GM12878 (cell line): Measurements from ENCODE around the gene ELMOD2. TPM values are rescaled to one million over a fixed set of nuclear protein-coding genes. Genes with fewer than 3 reads are reported as not detected.

Experiments used
- ASH2L ChIP-seq: fragments of 300-600, 200-600 bp; sonication (generic); IDR thresholded peaks from 2 replicates; pipeline ENCODE4 v1.6.1; 2017; ENCODE audit warnings: low read depth, mild to moderate bottlenecking, borderline replicate concordance
- ATF7 ChIP-seq: fragments of 450-650 bp; IDR thresholded peaks from 2 replicates; pipeline ENCODE4 v1.6.1; 2016; ENCODE audit warnings: low read depth, mild to moderate bottlenecking
- DPF2 ChIP-seq: fragments of 450-650 bp; IDR thresholded peaks from 2 replicates; pipeline ENCODE4 v1.6.1; 2017; ENCODE audit warnings: mild to moderate bottlenecking
- JUNB ChIP-seq: IDR thresholded peaks from 2 replicates; pipeline ENCODE4 v1.6.1; 2016; ENCODE audit warnings: antibody characterized with exemption, mild to moderate bottlenecking
- LARP7 ChIP-seq: fragments of 450-650 bp; IDR thresholded peaks from 2 replicates; pipeline ENCODE4 v1.6.1; 2017; ENCODE audit warnings: mild to moderate bottlenecking
- NBN ChIP-seq: fragments of 450-650 bp; IDR thresholded peaks from 2 replicates; pipeline ENCODE4 v1.6.1; 2016
- NFYA ChIP-seq: IDR thresholded peaks from 2 replicates; pipeline ENCODE4 v1.6.1; 2011; ENCODE audit warnings: low read depth, mild to moderate bottlenecking, low read length, improper control_type of control experiment, borderline replicate concordance
- PAX5 ChIP-seq: IDR thresholded peaks from 2 replicates; pipeline ENCODE4 v1.6.1; 2011; ENCODE audit warnings: low read depth, low read length, borderline replicate concordance
- RCOR1 ChIP-seq: conservative IDR thresholded peaks from 2 replicates; pipeline ENCODE4 v1.6.1; 2012; ENCODE audit warnings: low read depth, low read length, improper control_type of control experiment
- TBL1XR1 ChIP-seq: IDR thresholded peaks from 2 replicates; pipeline ENCODE4 v1.6.1; 2012; ENCODE audit warnings: low read depth, low read length, improper control_type of control experiment
- YBX1 ChIP-seq: fragments of 450-650 bp; IDR thresholded peaks from 2 replicates; pipeline ENCODE4 v1.6.1; 2016; ENCODE audit warnings: antibody characterized with exemption
- ZBED1 ChIP-seq: IDR thresholded peaks from 2 replicates; pipeline ENCODE4 v1.6.1; 2016; ENCODE audit warnings: borderline replicate concordance
- ZNF207 ChIP-seq: fragments of 450-650 bp; IDR thresholded peaks from 2 replicates; pipeline ENCODE4 v1.6.1; 2014; ENCODE audit warnings: antibody characterized with exemption, mild to moderate bottlenecking, borderline replicate concordance
- polyA plus RNA-seq, 11 experiments: library from polyadenylated mRNA; depleted of rRNA in 4 of 11; unstranded in 6 of 11; stranded (reverse) in 5 of 11; fragments of >200 nt; fragmentation: Nextera tagmentation in 4 of 11; fragmentation: Illumina TruSeq in 1 of 11; extraction: Ambion mirVana in 4 of 11; extraction: Trizol in 1 of 11; gene quantifications; 1 replicate in 1 of 11; 2 replicates in 10 of 11; pipeline versions ENCODE4 v1.2.1 to v1.2.3, GENCODE V29; 2011 to 2016; ENCODE audit warnings: inconsistent platforms in 2 of 11, missing spikeins in 2 of 11, low read depth in 1 of 11
- total RNA-seq, 4 experiments: library from RNA; depleted of rRNA in 3 of 4; stranded (reverse); fragments of >200 nt in 3 of 4; fragmentation: Illumina TruSeq in 1 of 4; extraction: Trizol in 1 of 4; gene quantifications; 2 replicates each; pipeline versions ENCODE4 v1.2.1 to v1.2.3, GENCODE V29; 2013 to 2021
- TF ChIP-seq, protein P1 (sequence below), 3 experiments: IDR thresholded peaks in 2 of 3; conservative IDR thresholded peaks in 1 of 3; 2 replicates each; pipeline ENCODE4 v1.5.1; 2011; ENCODE audit warnings: low read depth in 3 of 3, low read length in 3 of 3, mild to moderate bottlenecking in 3 of 3, control low read depth in 2 of 3, moderate library complexity in 2 of 3, inconsistent platforms in 1 of 3, mixed read lengths in 1 of 3; ENCODE audit not compliant: control insufficient read depth in 2 of 3, insufficient read depth in 1 of 3; ENCODE audit errors: extremely low read depth in 1 of 3
- TF ChIP-seq, protein P2 (sequence below): fragments of 450-650 bp; formaldehyde crosslinking; IDR thresholded peaks from 2 replicates; pipeline ENCODE4 v1.5.0; 2022; ENCODE audit warnings: mild to moderate bottlenecking, missing genetic modification characterization
- TF ChIP-seq, protein P3 (sequence below): fragments of 450-650 bp; IDR thresholded peaks from 2 replicates; pipeline ENCODE4 v1.6.1; 2017; ENCODE audit warnings: borderline replicate concordance
- TF ChIP-seq, protein P4 (sequence below): fragments of 450-650 bp; IDR thresholded peaks from 2 replicates; pipeline ENCODE4 v1.6.1; 2018; ENCODE audit warnings: borderline replicate concordance, mild to moderate bottlenecking; ENCODE audit not compliant: partially characterized antibody
- TF ChIP-seq, protein P5 (sequence below): fragments of 150-350 bp; IDR thresholded peaks from 2 replicates; pipeline ENCODE4 v1.6.1; 2016; ENCODE audit warnings: low read depth, low read length

ELMOD2 gene
- total and polyA plus RNA-seq, 10 of the 15 experiments (the other 5 are each of a cell fraction or from before 2014, with no cell fraction given) = 6.5 to 16.7 (median 12.7) TPM

DNA sequence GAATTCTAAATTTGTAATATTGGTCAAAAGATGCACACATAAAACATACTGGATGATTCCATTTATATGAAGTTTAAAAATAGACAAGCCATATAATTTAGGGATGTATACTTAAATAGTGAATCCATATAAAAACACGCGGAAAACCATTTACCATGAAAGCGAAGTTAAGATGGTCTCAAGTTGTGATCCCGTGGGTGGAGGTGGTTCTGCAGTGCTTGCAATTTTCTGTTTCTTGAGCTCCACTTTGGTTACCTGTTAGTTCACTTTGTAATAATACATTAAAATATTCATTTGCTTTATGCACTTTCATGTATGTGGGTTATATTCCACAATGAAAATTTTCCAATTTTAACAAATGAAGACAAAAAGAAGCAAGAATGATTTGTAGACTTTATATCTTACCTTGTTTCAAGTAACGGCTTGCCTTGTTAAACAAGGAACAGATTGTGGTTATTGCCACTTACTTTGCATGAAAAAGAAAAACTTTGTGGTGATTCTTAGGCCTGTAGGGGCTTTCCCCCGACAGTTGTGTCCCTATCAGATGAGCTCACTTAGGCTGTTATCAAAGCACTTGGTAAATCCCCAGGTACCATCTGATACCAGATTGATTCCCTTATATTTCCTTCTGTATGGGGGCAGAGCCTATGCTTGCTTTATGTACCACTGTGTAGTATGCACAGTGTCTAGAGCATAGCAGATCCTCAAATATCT is 32.6 kb downstream of the ELMOD2 start (continued):
- TF ChIP-seq NFYA (no peak), JUNB (peak; percentile 44), LARP7 (no peak), TBL1XR1 (peak; percentile 27; the same call in 1 of the 2 replicates), ATF7 (peak; percentile 87), ZBED1 (peak; percentile 64), RCOR1 (no peak), DPF2 (0 out of 2 replicates have a peak, but pooled peaks have one; percentile 31), ZNF207 (no peak), YBX1 (no peak), PAX5 (peak; percentile 56; the same call in 1 of the 2 replicates), ASH2L (no peak), NBN (no peak)
- TF ChIP-seq, protein P1, sequence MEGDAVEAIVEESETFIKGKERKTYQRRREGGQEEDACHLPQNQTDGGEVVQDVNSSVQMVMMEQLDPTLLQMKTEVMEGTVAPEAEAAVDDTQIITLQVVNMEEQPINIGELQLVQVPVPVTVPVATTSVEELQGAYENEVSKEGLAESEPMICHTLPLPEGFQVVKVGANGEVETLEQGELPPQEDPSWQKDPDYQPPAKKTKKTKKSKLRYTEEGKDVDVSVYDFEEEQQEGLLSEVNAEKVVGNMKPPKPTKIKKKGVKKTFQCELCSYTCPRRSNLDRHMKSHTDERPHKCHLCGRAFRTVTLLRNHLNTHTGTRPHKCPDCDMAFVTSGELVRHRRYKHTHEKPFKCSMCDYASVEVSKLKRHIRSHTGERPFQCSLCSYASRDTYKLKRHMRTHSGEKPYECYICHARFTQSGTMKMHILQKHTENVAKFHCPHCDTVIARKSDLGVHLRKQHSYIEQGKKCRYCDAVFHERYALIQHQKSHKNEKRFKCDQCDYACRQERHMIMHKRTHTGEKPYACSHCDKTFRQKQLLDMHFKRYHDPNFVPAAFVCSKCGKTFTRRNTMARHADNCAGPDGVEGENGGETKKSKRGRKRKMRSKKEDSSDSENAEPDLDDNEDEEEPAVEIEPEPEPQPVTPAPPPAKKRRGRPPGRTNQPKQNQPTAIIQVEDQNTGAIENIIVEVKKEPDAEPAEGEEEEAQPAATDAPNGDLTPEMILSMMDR (IDR thresholded peaks at IDR 0.05 in 2 of 3, conservative IDR thresholded peaks at IDR 0.05 in 1 of 3; ENCODE audit: control insufficient read depth in 2 of 3, extremely low read depth in 1 of 3, insufficient read depth in 1 of 3, low read depth in 3 of 3, low read length in 3 of 3) = no peak
- TF ChIP-seq, protein P2, sequence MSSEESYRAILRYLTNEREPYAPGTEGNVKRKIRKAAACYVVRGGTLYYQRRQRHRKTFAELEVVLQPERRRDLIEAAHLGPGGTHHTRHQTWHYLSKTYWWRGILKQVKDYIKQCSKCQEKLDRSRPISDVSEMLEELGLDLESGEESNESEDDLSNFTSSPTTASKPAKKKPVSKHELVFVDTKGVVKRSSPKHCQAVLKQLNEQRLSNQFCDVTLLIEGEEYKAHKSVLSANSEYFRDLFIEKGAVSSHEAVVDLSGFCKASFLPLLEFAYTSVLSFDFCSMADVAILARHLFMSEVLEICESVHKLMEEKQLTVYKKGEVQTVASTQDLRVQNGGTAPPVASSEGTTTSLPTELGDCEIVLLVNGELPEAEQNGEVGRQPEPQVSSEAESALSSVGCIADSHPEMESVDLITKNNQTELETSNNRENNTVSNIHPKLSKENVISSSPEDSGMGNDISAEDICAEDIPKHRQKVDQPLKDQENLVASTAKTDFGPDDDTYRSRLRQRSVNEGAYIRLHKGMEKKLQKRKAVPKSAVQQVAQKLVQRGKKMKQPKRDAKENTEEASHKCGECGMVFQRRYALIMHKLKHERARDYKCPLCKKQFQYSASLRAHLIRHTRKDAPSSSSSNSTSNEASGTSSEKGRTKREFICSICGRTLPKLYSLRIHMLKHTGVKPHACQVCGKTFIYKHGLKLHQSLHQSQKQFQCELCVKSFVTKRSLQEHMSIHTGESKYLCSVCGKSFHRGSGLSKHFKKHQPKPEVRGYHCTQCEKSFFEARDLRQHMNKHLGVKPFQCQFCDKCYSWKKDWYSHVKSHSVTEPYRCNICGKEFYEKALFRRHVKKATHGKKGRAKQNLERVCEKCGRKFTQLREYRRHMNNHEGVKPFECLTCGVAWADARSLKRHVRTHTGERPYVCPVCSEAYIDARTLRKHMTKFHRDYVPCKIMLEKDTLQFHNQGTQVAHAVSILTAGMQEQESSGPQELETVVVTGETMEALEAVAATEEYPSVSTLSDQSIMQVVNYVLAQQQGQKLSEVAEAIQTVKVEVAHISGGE (CRISPR knock-in tag) = no peak
- TF ChIP-seq, protein P3, sequence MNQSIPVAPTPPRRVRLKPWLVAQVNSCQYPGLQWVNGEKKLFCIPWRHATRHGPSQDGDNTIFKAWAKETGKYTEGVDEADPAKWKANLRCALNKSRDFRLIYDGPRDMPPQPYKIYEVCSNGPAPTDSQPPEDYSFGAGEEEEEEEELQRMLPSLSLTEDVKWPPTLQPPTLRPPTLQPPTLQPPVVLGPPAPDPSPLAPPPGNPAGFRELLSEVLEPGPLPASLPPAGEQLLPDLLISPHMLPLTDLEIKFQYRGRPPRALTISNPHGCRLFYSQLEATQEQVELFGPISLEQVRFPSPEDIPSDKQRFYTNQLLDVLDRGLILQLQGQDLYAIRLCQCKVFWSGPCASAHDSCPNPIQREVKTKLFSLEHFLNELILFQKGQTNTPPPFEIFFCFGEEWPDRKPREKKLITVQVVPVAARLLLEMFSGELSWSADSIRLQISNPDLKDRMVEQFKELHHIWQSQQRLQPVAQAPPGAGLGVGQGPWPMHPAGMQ = no peak
- TF ChIP-seq, protein P4, sequence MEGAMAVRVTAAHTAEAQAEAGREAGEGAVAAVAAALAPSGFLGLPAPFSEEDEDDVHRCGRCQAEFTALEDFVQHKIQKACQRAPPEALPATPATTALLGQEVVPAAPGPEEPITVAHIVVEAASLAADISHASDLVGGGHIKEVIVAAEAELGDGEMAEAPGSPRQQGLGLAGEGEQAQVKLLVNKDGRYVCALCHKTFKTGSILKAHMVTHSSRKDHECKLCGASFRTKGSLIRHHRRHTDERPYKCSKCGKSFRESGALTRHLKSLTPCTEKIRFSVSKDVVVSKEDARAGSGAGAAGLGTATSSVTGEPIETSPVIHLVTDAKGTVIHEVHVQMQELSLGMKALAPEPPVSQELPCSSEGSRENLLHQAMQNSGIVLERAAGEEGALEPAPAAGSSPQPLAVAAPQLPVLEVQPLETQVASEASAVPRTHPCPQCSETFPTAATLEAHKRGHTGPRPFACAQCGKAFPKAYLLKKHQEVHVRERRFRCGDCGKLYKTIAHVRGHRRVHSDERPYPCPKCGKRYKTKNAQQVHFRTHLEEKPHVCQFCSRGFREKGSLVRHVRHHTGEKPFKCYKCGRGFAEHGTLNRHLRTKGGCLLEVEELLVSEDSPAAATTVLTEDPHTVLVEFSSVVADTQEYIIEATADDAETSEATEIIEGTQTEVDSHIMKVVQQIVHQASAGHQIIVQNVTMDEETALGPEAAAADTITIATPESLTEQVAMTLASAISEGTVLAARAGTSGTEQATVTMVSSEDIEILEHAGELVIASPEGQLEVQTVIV = no peak
- TF ChIP-seq, protein P5, sequence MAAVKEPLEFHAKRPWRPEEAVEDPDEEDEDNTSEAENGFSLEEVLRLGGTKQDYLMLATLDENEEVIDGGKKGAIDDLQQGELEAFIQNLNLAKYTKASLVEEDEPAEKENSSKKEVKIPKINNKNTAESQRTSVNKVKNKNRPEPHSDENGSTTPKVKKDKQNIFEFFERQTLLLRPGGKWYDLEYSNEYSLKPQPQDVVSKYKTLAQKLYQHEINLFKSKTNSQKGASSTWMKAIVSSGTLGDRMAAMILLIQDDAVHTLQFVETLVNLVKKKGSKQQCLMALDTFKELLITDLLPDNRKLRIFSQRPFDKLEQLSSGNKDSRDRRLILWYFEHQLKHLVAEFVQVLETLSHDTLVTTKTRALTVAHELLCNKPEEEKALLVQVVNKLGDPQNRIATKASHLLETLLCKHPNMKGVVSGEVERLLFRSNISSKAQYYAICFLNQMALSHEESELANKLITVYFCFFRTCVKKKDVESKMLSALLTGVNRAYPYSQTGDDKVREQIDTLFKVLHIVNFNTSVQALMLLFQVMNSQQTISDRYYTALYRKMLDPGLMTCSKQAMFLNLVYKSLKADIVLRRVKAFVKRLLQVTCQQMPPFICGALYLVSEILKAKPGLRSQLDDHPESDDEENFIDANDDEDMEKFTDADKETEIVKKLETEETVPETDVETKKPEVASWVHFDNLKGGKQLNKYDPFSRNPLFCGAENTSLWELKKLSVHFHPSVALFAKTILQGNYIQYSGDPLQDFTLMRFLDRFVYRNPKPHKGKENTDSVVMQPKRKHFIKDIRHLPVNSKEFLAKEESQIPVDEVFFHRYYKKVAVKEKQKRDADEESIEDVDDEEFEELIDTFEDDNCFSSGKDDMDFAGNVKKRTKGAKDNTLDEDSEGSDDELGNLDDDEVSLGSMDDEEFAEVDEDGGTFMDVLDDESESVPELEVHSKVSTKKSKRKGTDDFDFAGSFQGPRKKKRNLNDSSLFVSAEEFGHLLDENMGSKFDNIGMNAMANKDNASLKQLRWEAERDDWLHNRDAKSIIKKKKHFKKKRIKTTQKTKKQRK = no peak
